ENCODE results near the gene PDE7B.

The PDE7B gene

GRCh38 chr6:135851442-135852271 is at the start of gene PDE7B:
Gene PDE7B (plus strand): TSS chr6:135851701.
- H3K4me1 Mint-ChIP-seq = peaks cover 28 to 45% of the 10 kb centered on the region in 2 donors
- ATAC-seq (replicated peaks) (peak; percentile 90), DNase-seq (peak; percentile 72)
- H3K36me3 Mint-ChIP-seq = peaks cover 3 to 7% of the 10 kb centered on the region in 2 donors
- H3K27ac Mint-ChIP-seq = peak within 1 kb of the TSS; percentile 91
- no peaks in the 10 kb centered on the region for H3K9me3 Mint-ChIP-seq
- no peaks in the 10 kb centered on the region for H3K27me3 Mint-ChIP-seq
- peak within 1 kb of the TSS; percentile 84 to 86 for H3K4me3 Mint-ChIP-seq

- Mint-ChIP-seq H3K36me3 (no peaks in the 10 kb centered on the region), H3K9me3 (no peaks in the 10 kb centered on the region), H3K4me1 (peaks cover 5 to 13% of the 10 kb centered on the region in 2 donors), H3K27ac (no peak overlapping the region), H3K4me3 (no peak overlapping the region), H3K27me3 (no peaks in the 10 kb centered on the region)
- DNase-seq = no peak
- ATAC-seq (replicated peaks) = no peak
Measured at GRCh38 chr6:135801755-135802465, 49.6 kb upstream of the PDE7B start.

GRCh38 chr6:135810486-135810885 is 41.0 kb upstream of the PDE7B start:
- H3K9me3 Mint-ChIP-seq = peaks cover 0 to 4% of the 10 kb centered on the region in 2 donors
- no peaks in the 10 kb centered on the region for H3K36me3 Mint-ChIP-seq
- DNase-seq = no peak
- H3K27ac Mint-ChIP-seq = no peak overlapping the region
- peaks cover 4 to 7% of the 10 kb centered on the region in 2 donors for H3K4me1 Mint-ChIP-seq
- ATAC-seq (replicated peaks) = no peak
- no peak overlapping the region for H3K4me3 Mint-ChIP-seq
- no peaks in the 10 kb centered on the region for H3K27me3 Mint-ChIP-seq

GRCh38 chr6:135811170-135811569 is 40.3 kb upstream of the PDE7B start:
- Mint-ChIP-seq H3K4me3 (no peak overlapping the region), H3K4me1 (peaks cover 4 to 7% of the 10 kb centered on the region in 2 donors)
- no peak for DNase-seq

GRCh38 chr6:135811644-135812526 is 39.6 kb upstream of the PDE7B start:
- Mint-ChIP-seq H3K27me3 (no peaks in the 10 kb centered on the region), H3K9me3 (peaks cover 0 to 4% of the 10 kb centered on the region in 2 donors), H3K4me3 (no peak overlapping the region), H3K36me3 (no peaks in the 10 kb centered on the region), H3K4me1 (peaks cover 4 to 7% of the 10 kb centered on the region in 2 donors), H3K27ac (no peak overlapping the region)
- no peak for DNase-seq
- ATAC-seq (replicated peaks) = no peak

More at GRCh38 chr6:135811170-135811569, 40.3 kb upstream of the PDE7B start:
- Mint-ChIP-seq H3K27me3 (no peaks in the 10 kb centered on the region), H3K27ac (no peak overlapping the region), H3K9me3 (peaks cover 0 to 4% of the 10 kb centered on the region in 2 donors), H3K36me3 (no peaks in the 10 kb centered on the region)
- no peak for ATAC-seq (replicated peaks)

GRCh38 chr6:135813401-135813800 is 38.1 kb upstream of the PDE7B start:
- Mint-ChIP-seq H3K36me3 (no peaks in the 10 kb centered on the region), H3K4me3 (no peak overlapping the region), H3K9me3 (peaks cover 0 to 4% of the 10 kb centered on the region in 2 donors), H3K4me1 (peaks cover 5 to 7% of the 10 kb centered on the region in 2 donors), H3K27me3 (no peaks in the 10 kb centered on the region), H3K27ac (no peak overlapping the region)
- DNase-seq (no peak), ATAC-seq (replicated peaks) (no peak)

GRCh38 chr6:135814043-135814442 is 37.5 kb upstream of the PDE7B start:
- no peak for ATAC-seq (replicated peaks)
- Mint-ChIP-seq H3K36me3 (no peaks in the 10 kb centered on the region), H3K4me1 (peaks cover 8 to 14% of the 10 kb centered on the region in 2 donors), H3K9me3 (peaks cover 0 to 4% of the 10 kb centered on the region in 2 donors), H3K4me3 (no peak overlapping the region), H3K27me3 (no peaks in the 10 kb centered on the region), H3K27ac (no peak overlapping the region)
- DNase-seq = no peak

GRCh38 chr6:135815216-135815615 is 36.3 kb upstream of the PDE7B start:
- H3K27me3 Mint-ChIP-seq = no peaks in the 10 kb centered on the region

GRCh38 chr6:135817035-135817434 is 34.5 kb upstream of the PDE7B start:
- H3K27me3 Mint-ChIP-seq = no peaks in the 10 kb centered on the region
- no peak overlapping the region for H3K4me3 Mint-ChIP-seq
- DNase-seq = no peak

More at GRCh38 chr6:135815216-135815615, 36.3 kb upstream of the PDE7B start:
- Mint-ChIP-seq H3K9me3 (no peaks in the 10 kb centered on the region), H3K4me3 (no peak overlapping the region), H3K36me3 (no peaks in the 10 kb centered on the region), H3K27ac (no peak overlapping the region), H3K4me1 (peaks cover 12 to 22% of the 10 kb centered on the region in 2 donors)
- DNase-seq (no peak), ATAC-seq (replicated peaks) (no peak)

GRCh38 chr6:135819665-135820064 is 31.8 kb upstream of the PDE7B start:
- no peaks in the 10 kb centered on the region for H3K27me3 Mint-ChIP-seq
- peaks cover 8 to 16% of the 10 kb centered on the region in 2 donors for H3K4me1 Mint-ChIP-seq
- no peaks in the 10 kb centered on the region for H3K9me3 Mint-ChIP-seq
- DNase-seq (no peak), ATAC-seq (replicated peaks) (no peak)
- no peak overlapping the region for H3K4me3 Mint-ChIP-seq
- H3K27ac Mint-ChIP-seq = no peak overlapping the region
- no peaks in the 10 kb centered on the region for H3K36me3 Mint-ChIP-seq

More at GRCh38 chr6:135817035-135817434, 34.5 kb upstream of the PDE7B start:
- ATAC-seq (replicated peaks) = no peak
- Mint-ChIP-seq H3K27ac (no peak overlapping the region), H3K4me1 (peaks cover 8 to 16% of the 10 kb centered on the region in 2 donors), H3K36me3 (no peaks in the 10 kb centered on the region), H3K9me3 (no peaks in the 10 kb centered on the region)

- H3K27ac Mint-ChIP-seq = no peak overlapping the region
- H3K4me1 Mint-ChIP-seq = peaks cover 8 to 16% of the 10 kb centered on the region in 2 donors
- H3K9me3 Mint-ChIP-seq = no peaks in the 10 kb centered on the region
Measured at GRCh38 chr6:135820340-135820739, 31.2 kb upstream of the PDE7B start.

GRCh38 chr6:135823851-135824250 is 27.6 kb upstream of the PDE7B start:
- peaks cover 4 to 10% of the 10 kb centered on the region in 2 donors for H3K4me1 Mint-ChIP-seq
- no peaks in the 10 kb centered on the region for H3K27me3 Mint-ChIP-seq
- H3K36me3 Mint-ChIP-seq = no peaks in the 10 kb centered on the region
- DNase-seq (no peak), ATAC-seq (replicated peaks) (no peak)
- H3K9me3 Mint-ChIP-seq = no peaks in the 10 kb centered on the region
- no peak overlapping the region for H3K4me3 Mint-ChIP-seq
- H3K27ac Mint-ChIP-seq = no peak overlapping the region

More at GRCh38 chr6:135820340-135820739, 31.2 kb upstream of the PDE7B start:
- ATAC-seq (replicated peaks) = no peak
- Mint-ChIP-seq H3K4me3 (no peak overlapping the region), H3K36me3 (no peaks in the 10 kb centered on the region), H3K27me3 (no peaks in the 10 kb centered on the region)
- DNase-seq = no peak

- no peak overlapping the region for H3K27ac Mint-ChIP-seq
- no peaks in the 10 kb centered on the region for H3K36me3 Mint-ChIP-seq
- DNase-seq (no peak), ATAC-seq (replicated peaks) (no peak)
- no peaks in the 10 kb centered on the region for H3K27me3 Mint-ChIP-seq
- no peak overlapping the region for H3K4me3 Mint-ChIP-seq
- no peaks in the 10 kb centered on the region for H3K9me3 Mint-ChIP-seq
- no peaks in the 10 kb centered on the region for H3K4me1 Mint-ChIP-seq
Measured at GRCh38 chr6:135826236-135826804, 25.2 kb upstream of the PDE7B start.

- H3K27me3 Mint-ChIP-seq = peaks cover 0 to under 1% of the 10 kb centered on the region in 2 donors
- DNase-seq (no peak), ATAC-seq (replicated peaks) (no peak)
- H3K9me3 Mint-ChIP-seq = no peaks in the 10 kb centered on the region
- H3K4me3 Mint-ChIP-seq = no peak overlapping the region
- H3K4me1 Mint-ChIP-seq = no peaks in the 10 kb centered on the region
- H3K27ac Mint-ChIP-seq = no peak overlapping the region
- no peaks in the 10 kb centered on the region for H3K36me3 Mint-ChIP-seq
Measured at GRCh38 chr6:135828021-135828420, 23.5 kb upstream of the PDE7B start.

Data from stimulated activated naive B cell treated with anti-CD40 and anti-IgM and Interleukin-4, amounts not matched to agents 10 μg/mL and 1 μg/mL and 100 μg/mL, for 72 hours (primary cell).